Nephron progenitor cell (in vitro differentiated cells): ENCODE measurements around the gene LUM.
A peak's percentile ranks its signal among the peaks of the same experiment; 100 is the strongest.

ENCODE experiments used
- DNase-seq: peaks from one replicate; pipeline ENCODE4 v3.0.0; 2021
- H3K27ac Mint-ChIP-seq: 2 replicates; pipeline ENCODE4 v1.8.0; 2021; ENCODE audit warnings: mild to moderate bottlenecking, moderate library complexity, mixed read lengths
- H3K27me3 Mint-ChIP-seq: 2 replicates; pipeline ENCODE4 v1.8.0; 2021; ENCODE audit warnings: mild to moderate bottlenecking, low read depth, mixed read lengths; ENCODE audit not compliant: poor library complexity
- H3K36me3 Mint-ChIP-seq: 2 replicates; pipeline ENCODE4 v1.8.0; 2021; ENCODE audit warnings: low read depth, mixed read lengths
- H3K4me1 Mint-ChIP-seq: 2 replicates; pipeline ENCODE4 v1.8.0; 2021; ENCODE audit warnings: mixed read lengths
- H3K4me3 Mint-ChIP-seq: 2 replicates; pipeline ENCODE4 v1.8.0; 2021; ENCODE audit warnings: mild to moderate bottlenecking, moderate library complexity, mixed read lengths
- H3K9me3 Mint-ChIP-seq: 2 replicates; pipeline ENCODE4 v1.8.0; 2021; ENCODE audit warnings: mild to moderate bottlenecking, moderate library complexity, mixed read lengths
- CTCF ChIP-seq: fragments of 200-600 bp; sonication (generic); IDR thresholded peaks from 2 replicates; pipeline ENCODE4 v1.5.0; 2021; ENCODE audit warnings: antibody characterized with exemption

LUM gene

GRCh38 chr12:91111366-91112325 is at the start of gene LUM:
Gene LUM (minus strand): TSS chr12:91111494. CDS start chr12:91108979, 2,515 bp downstream.
- H3K36me3 Mint-ChIP-seq, result no peaks in the 10 kb centered on the region
- no peaks in the 10 kb centered on the region for H3K9me3 Mint-ChIP-seq
- H3K4me1 Mint-ChIP-seq, result peaks cover 25% of the 10 kb centered on the region
- H3K27me3 Mint-ChIP-seq, result no peaks in the 10 kb centered on the region
- peak; percentile 8 for DNase-seq
- H3K4me3 Mint-ChIP-seq, result no peak within 1 kb of the TSS
- no peak for TF ChIP-seq CTCF
- no peak within 1 kb of the TSS for H3K27ac Mint-ChIP-seq

- Mint-ChIP-seq H3K4me3 (no peak overlapping the region), H3K27ac (no peak overlapping the region), H3K27me3 (peaks cover 3% of the 10 kb centered on the region), H3K9me3 (no peaks in the 10 kb centered on the region), H3K4me1 (no peaks in the 10 kb centered on the region), H3K36me3 (no peaks in the 10 kb centered on the region)
- no peak for TF ChIP-seq CTCF
- DNase-seq, result no peak
These were observed 49.7 kb upstream of the LUM start for GRCh38 chr12:91161009-91161408.

GRCh38 chr12:91155990-91156389 is 44.7 kb upstream of the LUM start:
- H3K4me1 Mint-ChIP-seq, result no peaks in the 10 kb centered on the region
- no peak for TF ChIP-seq CTCF
- H3K27ac Mint-ChIP-seq, result no peak overlapping the region
- no peaks in the 10 kb centered on the region for H3K36me3 Mint-ChIP-seq
- no peaks in the 10 kb centered on the region for H3K9me3 Mint-ChIP-seq
- no peak for DNase-seq
- H3K4me3 Mint-ChIP-seq, result no peak overlapping the region
- H3K27me3 Mint-ChIP-seq, result peaks cover 3% of the 10 kb centered on the region

GRCh38 chr12:91154131-91154530 is 42.8 kb upstream of the LUM start:
- DNase-seq, result no peak
- TF ChIP-seq CTCF, result no peak
- H3K4me1 Mint-ChIP-seq, result no peaks in the 10 kb centered on the region
- no peaks in the 10 kb centered on the region for H3K36me3 Mint-ChIP-seq
- no peaks in the 10 kb centered on the region for H3K27me3 Mint-ChIP-seq
- no peak overlapping the region for H3K27ac Mint-ChIP-seq
- no peaks in the 10 kb centered on the region for H3K9me3 Mint-ChIP-seq
- H3K4me3 Mint-ChIP-seq, result no peak overlapping the region

GRCh38 chr12:91144053-91144452 is 32.8 kb upstream of the LUM start:
- Mint-ChIP-seq H3K27ac (no peak overlapping the region), H3K4me1 (peaks cover 11% of the 10 kb centered on the region), H3K9me3 (no peaks in the 10 kb centered on the region), H3K36me3 (no peaks in the 10 kb centered on the region), H3K4me3 (no peak overlapping the region), H3K27me3 (peaks cover 6% of the 10 kb centered on the region)
- TF ChIP-seq CTCF, result no peak
- DNase-seq, result no peak

GRCh38 chr12:91143206-91143605 is 31.9 kb upstream of the LUM start:
- H3K36me3 Mint-ChIP-seq, result no peaks in the 10 kb centered on the region
- no peaks in the 10 kb centered on the region for H3K9me3 Mint-ChIP-seq
- no peak for TF ChIP-seq CTCF
- no peak for DNase-seq
- no peak overlapping the region for H3K27ac Mint-ChIP-seq
- peaks cover 6% of the 10 kb centered on the region for H3K27me3 Mint-ChIP-seq
- H3K4me1 Mint-ChIP-seq, result peaks cover 11% of the 10 kb centered on the region
- H3K4me3 Mint-ChIP-seq, result no peak overlapping the region
